HPDE6-E6E7 (cell line): Measurements from ENCODE around the gene ULK1.

Experiments used
- DNase-seq: peaks from one replicate; pipeline ENCODE4 v3.0.0; 2011; ENCODE audit warnings: missing footprints; ENCODE audit errors: extremely low spot score

ULK1 gene

GRCh38 chr12:131907379-131908091 lies 13.1 kb downstream of the ULK1 start:
- DNase-seq: no peak

GRCh38 chr12:131908092-131909080 lies 14.0 kb downstream of the ULK1 start:
- no peak for DNase-seq

- DNase-seq: no peak
Measured at GRCh38 chr12:131909081-131909751, 14.8 kb downstream of the ULK1 start.

- no peak for DNase-seq
Measured at GRCh38 chr12:131909752-131910219, 15.4 kb downstream of the ULK1 start.

- DNase-seq: no peak
Measured at GRCh38 chr12:131910302-131911027, 16.0 kb downstream of the ULK1 start.

- DNase-seq: no peak
Measured at GRCh38 chr12:131911028-131911650, 16.7 kb downstream of the ULK1 start.

GRCh38 chr12:131911851-131912477 lies 17.5 kb downstream of the ULK1 start:
- DNase-seq: no peak

GRCh38 chr12:131912518-131913274 lies 18.3 kb downstream of the ULK1 start:
- DNase-seq: no peak

- DNase-seq: no peak
Measured at GRCh38 chr12:131913666-131914065, 19.2 kb downstream of the ULK1 start.

GRCh38 chr12:131914179-131914702 lies 19.8 kb downstream of the ULK1 start:
- DNase-seq: no peak

GRCh38 chr12:131915000-131915689 lies 20.7 kb downstream of the ULK1 start:
- DNase-seq: no peak

GRCh38 chr12:131915823-131916222 lies 21.4 kb downstream of the ULK1 start:
- no peak for DNase-seq

GRCh38 chr12:131916306-131917138 lies 22.1 kb downstream of the ULK1 start:
- DNase-seq: no peak

GRCh38 chr12:131917139-131917710 lies 22.8 kb downstream of the ULK1 start:
- DNase-seq: no peak

GRCh38 chr12:131917711-131918306 lies 23.4 kb downstream of the ULK1 start:
- DNase-seq: no peak

- no peak for DNase-seq
Measured at GRCh38 chr12:131918311-131919050, 24.1 kb downstream of the ULK1 start.

- DNase-seq: no peak
Measured at GRCh38 chr12:131919051-131919347, 24.6 kb downstream of the ULK1 start.
